ENCODE data around the gene CTH. TPM values are rescaled to one million over a fixed set of nuclear protein-coding genes. Genes with fewer than 3 reads are reported as not detected.

The CTH gene
- polyA plus RNA-seq, 3 donors, result 0.16 to 1.5 (median 0.28) TPM

GRCh38 chr1:70431874-70432273 lies 20.8 kb downstream of the CTH start:
- H3K4me2 ChIP-seq (replicated peaks; ENCODE audit: extremely low read depth, low read length, poor library complexity, severe bottlenecking), result no peak overlapping the region
- no peaks in the 10 kb centered on the region for H4K20me1 ChIP-seq (ENCODE audit: insufficient read depth, low read length)
- H3K27me3 Mint-ChIP-seq (ENCODE audit: low read depth in 3 of 3), result no peaks in the 10 kb centered on the region
- H3K27ac ChIP-seq (ENCODE audit: low read depth in 1 of 2, low read length in 2 of 2), result no peak overlapping the region
- H3K27ac Mint-ChIP-seq, result no peak overlapping the region
- H3K36me3 Mint-ChIP-seq, result peaks cover 0 to 3% of the 10 kb centered on the region in 2 donors
- H3K4me3 Mint-ChIP-seq, result no peak overlapping the region
- no peak for TF ChIP-seq CTCF (IDR thresholded peaks at IDR 0.05)
- H3K36me3 ChIP-seq (replicated peaks in 1 of 2; ENCODE audit: control insufficient read depth in 1 of 2, insufficient read depth in 2 of 2, low read length in 2 of 2), result no peaks in the 10 kb centered on the region
- 95% methylated on average over 2 of the region's 3 CpGs for WGBS (ENCODE audit: insufficient coverage)
- intact Hi-C loops (cut with micrococcal nuclease), result no loop called here
- no peaks in the 10 kb centered on the region for H3K9me3 ChIP-seq (replicated peaks in 1 of 2; ENCODE audit: control insufficient read depth in 1 of 2, insufficient read depth in 1 of 2, low read length in 2 of 2)
- H2AFZ ChIP-seq (ENCODE audit: insufficient read depth, low read depth, low read length, poor library complexity, severe bottlenecking), result no peak overlapping the region
- no peaks in the 10 kb centered on the region for H3K27me3 ChIP-seq (ENCODE audit: control insufficient read depth in 2 of 2, insufficient read depth in 2 of 2, low read length in 2 of 2)
- H3K9me3 Mint-ChIP-seq, result no peaks in the 10 kb centered on the region
- no peak overlapping the region for H3K4me3 ChIP-seq (replicated peaks in 1 of 3; ENCODE audit: low read depth in 2 of 3, low read length in 3 of 3)
- DNase-seq, result no peak
- no peak overlapping the region for H3K9ac ChIP-seq (ENCODE audit: insufficient read depth, low read length, poor library complexity, severe bottlenecking)
- peaks cover 2% of the 10 kb centered on the region for H3K4me1 Mint-ChIP-seq
- H3K79me2 ChIP-seq (ENCODE audit: insufficient read depth, low read length), result no peaks in the 10 kb centered on the region
- H3K4me1 ChIP-seq (ENCODE audit: control insufficient read depth in 1 of 2, insufficient read depth in 2 of 2, low read length in 2 of 2), result no peaks in the 10 kb centered on the region

GRCh38 chr1:70434253-70434859 lies 23.3 kb downstream of the CTH start:
- TF ChIP-seq CTCF (IDR thresholded peaks at IDR 0.05), result no peak
- no peak overlapping the region for H3K9ac ChIP-seq (ENCODE audit: insufficient read depth, low read length, poor library complexity, severe bottlenecking)
- no peaks in the 10 kb centered on the region for H3K36me3 ChIP-seq (replicated peaks in 1 of 2; ENCODE audit: control insufficient read depth in 1 of 2, insufficient read depth in 2 of 2, low read length in 2 of 2)
- H2AFZ ChIP-seq (ENCODE audit: insufficient read depth, low read depth, low read length, poor library complexity, severe bottlenecking), result no peak overlapping the region
- no peak overlapping the region for H3K27ac ChIP-seq (ENCODE audit: low read depth in 1 of 2, low read length in 2 of 2)
- H3K4me1 ChIP-seq (ENCODE audit: control insufficient read depth in 1 of 2, insufficient read depth in 2 of 2, low read length in 2 of 2), result no peaks in the 10 kb centered on the region
- H3K27ac Mint-ChIP-seq, result no peak overlapping the region
- intact Hi-C loops (cut with micrococcal nuclease), result no loop called here
- DNase-seq, result no peak
- no peak overlapping the region for H3K4me3 Mint-ChIP-seq
- no peaks in the 10 kb centered on the region for H3K27me3 ChIP-seq (ENCODE audit: control insufficient read depth in 2 of 2, insufficient read depth in 2 of 2, low read length in 2 of 2)
- no peaks in the 10 kb centered on the region for H3K79me2 ChIP-seq (ENCODE audit: insufficient read depth, low read length)
- H3K4me1 Mint-ChIP-seq, result peaks cover 3% of the 10 kb centered on the region
- no peaks in the 10 kb centered on the region for H4K20me1 ChIP-seq (ENCODE audit: insufficient read depth, low read length)
- no peak overlapping the region for H3K4me2 ChIP-seq (replicated peaks; ENCODE audit: extremely low read depth, low read length, poor library complexity, severe bottlenecking)
- H3K4me3 ChIP-seq (replicated peaks in 1 of 3; ENCODE audit: low read depth in 2 of 3, low read length in 3 of 3), result no peak overlapping the region
- H3K36me3 Mint-ChIP-seq, result peaks cover 0 to 3% of the 10 kb centered on the region in 2 donors
- WGBS (ENCODE audit: insufficient coverage), result 80% methylated on average over 1 of the region's 1 CpG
- no peaks in the 10 kb centered on the region for H3K9me3 ChIP-seq (replicated peaks in 1 of 2; ENCODE audit: control insufficient read depth in 1 of 2, insufficient read depth in 1 of 2, low read length in 2 of 2)
- no peaks in the 10 kb centered on the region for H3K9me3 Mint-ChIP-seq
- no peaks in the 10 kb centered on the region for H3K27me3 Mint-ChIP-seq (ENCODE audit: low read depth in 3 of 3)

Data from CD14-positive monocyte (primary cell).